Measurements from ENCODE around the gene IL1R1.

Gene IL1R1

GRCh38 chr2:102176172-102176571, 33.6 kb downstream of the IL1R1 start:
- no peak for DNase-seq (ENCODE audit: low read depth in 2 of 2)

DNA sequence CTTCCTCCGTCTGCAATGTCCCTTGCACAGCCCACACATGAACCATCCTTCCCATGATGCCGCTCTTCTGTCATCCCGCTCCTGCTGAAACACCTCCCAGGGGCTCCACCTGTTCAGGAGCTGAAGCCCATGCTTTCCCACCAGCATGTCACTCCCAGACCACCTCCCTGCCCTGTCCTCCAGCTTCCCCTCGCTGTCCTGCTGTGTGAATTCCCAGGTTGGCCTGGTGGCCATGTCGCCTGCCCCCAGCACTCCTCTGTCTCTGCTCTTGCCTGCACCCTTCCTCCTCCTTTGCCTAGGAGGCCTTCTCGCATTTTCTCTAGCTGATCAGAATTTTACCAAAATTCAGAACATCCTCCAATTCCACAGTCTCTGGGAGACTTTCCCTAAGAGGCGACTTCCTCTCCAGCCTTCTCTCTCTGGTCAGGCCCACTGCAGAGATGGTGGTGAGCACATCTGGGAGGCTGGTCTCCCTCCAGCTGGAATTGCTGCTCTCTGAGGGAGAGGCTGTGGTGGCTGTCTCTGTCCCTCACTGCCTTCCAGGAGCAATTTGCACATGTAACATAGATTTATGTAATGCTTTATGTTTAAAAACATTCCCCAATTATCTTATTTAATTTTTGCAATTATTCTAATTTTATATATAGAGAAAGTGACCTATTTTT, 35.4 kb downstream of the IL1R1 start:
- no peak for DNase-seq (ENCODE audit: low read depth in 2 of 2)

- DNase-seq (ENCODE audit: low read depth in 2 of 2), result no peak
These were observed 36.5 kb downstream of the IL1R1 start for GRCh38 chr2:102179061-102179460.

DNA sequence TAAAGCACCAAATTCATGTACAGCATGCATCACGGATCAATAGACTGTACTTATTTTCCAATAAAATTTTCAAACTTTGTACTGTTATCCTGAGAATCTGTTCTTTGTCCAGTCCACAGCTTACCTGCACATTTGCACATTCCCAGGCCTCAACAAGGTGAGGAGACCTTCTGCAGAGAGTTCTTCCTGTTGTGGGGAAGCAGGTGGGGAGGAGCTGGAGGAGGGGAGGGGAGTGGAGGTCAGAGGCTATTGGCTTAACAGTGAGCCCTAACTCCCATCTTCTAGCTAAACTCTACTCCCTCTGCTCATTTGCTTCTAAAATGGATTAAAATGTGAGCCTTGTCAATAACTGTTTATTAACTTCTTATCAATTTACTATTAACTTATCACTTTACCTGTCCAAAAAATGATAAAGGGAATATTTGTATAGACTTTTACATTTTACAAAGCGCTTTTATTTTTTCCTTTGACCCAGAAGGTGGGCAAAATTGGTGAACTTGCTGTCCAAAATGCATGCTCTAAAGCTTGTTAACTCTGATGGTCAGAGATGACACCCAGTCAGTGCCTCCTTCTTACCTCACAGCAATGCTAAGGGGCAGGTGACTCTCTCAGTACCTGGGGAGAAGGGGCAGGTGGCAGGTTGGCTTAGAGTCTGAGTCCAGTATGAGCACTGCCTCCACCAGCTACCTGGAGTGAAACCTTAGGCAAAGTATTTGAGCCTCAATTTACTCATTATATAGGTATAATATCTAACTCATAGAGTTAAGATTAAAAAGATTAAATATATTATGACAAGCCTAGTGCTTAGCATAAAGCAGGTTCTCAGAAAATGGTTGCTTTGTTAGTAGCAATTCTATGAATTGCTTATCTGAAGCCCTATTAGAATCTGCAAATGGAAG, 37.5 kb downstream of the IL1R1 start:
- no peak for DNase-seq (ENCODE audit: low read depth in 2 of 2)

- DNase-seq (ENCODE audit: low read depth in 2 of 2), result no peak
These were observed 38.1 kb downstream of the IL1R1 start for GRCh38 chr2:102180687-102180999.

DNA sequence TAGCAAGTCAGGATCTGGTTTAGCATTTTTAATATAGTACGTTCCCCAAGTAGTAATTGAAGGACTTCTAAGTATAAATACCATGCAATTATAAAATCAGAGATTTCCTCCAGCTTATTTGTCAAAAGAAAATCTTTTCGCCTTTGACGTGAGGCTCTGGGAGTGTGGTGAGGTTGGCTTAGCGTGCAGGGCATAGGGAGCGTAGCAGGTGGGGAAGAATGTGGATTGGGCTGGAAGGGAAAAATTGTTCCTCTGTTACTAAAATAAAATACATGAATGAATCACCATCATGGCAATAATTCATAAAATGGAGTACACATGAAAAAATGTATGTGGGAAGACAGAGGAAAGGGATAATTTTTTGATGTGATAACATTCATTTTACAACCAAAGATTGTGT, 38.8 kb downstream of the IL1R1 start:
- no peak for DNase-seq (ENCODE audit: low read depth in 2 of 2)

DNA sequence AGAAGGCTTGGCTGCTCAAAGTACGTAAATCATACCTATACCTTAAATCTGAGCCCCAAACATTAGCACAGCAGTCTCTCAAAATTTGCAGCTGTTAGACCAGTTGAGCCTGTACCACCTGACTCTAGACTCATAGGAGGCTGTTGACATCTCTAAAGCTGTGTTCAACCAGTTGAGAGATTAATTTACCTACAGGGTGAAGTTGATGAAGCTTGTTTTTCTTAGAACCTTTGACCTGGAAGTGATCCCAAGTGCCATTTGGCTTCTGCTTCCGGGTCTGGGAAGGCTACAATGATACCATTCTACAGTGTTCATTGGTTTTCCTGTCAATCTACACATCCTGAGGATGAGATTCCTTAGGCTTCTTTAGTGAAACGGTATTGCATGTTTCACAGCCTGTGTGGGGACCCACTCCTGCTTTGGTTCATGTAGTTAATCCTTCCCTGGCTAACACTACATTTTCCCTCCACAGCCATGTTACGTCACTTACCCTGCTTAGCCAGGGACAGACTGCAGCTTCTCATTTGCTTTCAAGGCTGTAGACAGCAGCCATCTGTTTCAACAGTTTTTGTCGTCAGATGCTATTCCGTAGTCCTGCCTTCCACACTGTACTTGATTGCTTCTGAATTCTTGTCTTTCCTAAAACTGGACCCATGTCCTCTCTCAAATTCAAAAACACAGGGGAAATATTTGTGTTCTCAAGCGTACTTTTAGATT, 39.5 kb downstream of the IL1R1 start:
- no peak for DNase-seq (ENCODE audit: low read depth in 2 of 2)

DNA sequence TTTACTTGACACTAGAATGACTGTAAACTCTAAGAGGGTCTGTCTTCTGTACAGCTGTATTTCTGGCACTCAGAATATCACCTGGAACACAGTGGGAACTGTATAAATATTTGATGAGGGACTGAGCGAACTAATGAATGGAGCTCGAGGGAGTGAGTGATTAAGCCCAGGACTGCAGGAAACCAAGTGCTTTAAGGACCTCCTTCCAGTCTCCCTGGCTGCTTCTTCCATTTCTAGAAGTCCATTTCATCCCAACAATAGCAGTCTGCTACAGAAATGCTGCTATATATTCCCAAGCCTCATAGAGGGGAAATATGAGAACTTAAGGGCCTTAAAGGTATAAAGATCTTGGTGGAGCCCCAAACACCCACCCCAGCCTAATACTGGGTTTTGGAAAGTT, 41.5 kb downstream of the IL1R1 start:
- DNase-seq (ENCODE audit: low read depth in 2 of 2), result no peak

DNA sequence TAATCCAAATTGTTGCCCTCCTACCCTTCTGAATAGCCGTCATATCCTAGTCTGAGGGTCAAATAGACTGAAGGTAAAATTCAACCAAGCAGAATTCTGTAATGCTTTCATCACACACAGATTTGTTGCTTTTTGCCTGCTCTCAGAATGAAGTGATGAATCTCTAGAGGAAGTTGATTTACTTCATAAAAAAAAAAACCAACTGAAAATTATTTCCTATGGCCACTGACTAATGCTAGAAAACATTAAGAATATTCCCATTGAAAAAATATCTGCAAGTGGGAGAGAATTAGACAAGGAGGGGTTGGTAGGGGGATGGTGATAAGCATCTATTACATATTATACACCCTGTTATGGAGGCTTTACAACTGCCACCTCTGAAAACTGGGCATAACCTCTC, 42.0 kb downstream of the IL1R1 start:
- no peak for DNase-seq (ENCODE audit: low read depth in 2 of 2)

- DNase-seq (ENCODE audit: low read depth in 2 of 2), result no peak
These were observed 42.8 kb downstream of the IL1R1 start for GRCh38 chr2:102185347-102185746.

DNA sequence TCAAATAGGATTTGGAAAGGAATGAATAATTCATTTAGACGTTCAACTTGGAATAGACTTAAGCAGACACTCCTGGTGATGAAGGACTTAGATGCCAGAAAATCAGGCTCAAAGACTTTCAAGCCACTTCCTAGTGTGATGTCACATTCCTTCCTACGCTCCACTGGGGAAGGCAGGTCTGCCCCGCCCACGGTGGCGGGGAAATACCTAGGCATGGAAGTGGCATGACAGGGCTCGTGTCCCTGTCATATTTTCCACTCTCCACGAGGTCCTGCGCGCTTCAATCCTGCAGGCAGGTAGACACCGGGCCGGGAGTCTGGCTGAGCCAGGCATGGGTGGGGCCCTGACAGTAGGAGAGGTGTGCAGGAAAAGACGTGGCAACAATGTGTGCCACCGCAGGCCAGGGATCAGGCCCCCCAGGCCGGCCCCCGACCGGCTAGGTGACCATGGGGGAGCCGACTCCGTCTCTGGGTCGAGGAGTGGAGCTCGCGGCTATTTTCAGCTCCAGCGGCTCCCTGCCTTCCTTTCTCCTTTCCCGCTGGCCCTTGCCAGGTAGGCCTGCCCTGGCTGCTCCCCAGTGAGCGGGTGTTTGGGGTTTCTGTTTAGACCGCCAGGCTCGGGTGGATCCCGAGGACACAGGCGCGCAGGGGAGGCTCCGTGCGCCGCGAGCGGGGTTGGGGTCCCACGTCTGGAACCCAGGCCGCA, 44.4 kb downstream of the IL1R1 start, which contains the start of gene IL1RL2:
Gene IL1RL2 (plus strand): TSS at position 233 of the 705 bp plus-strand sequence. CDS start 845 bp downstream, outside the sequence.
- DNase-seq (ENCODE audit: low read depth in 2 of 2), result no peak

DNA sequence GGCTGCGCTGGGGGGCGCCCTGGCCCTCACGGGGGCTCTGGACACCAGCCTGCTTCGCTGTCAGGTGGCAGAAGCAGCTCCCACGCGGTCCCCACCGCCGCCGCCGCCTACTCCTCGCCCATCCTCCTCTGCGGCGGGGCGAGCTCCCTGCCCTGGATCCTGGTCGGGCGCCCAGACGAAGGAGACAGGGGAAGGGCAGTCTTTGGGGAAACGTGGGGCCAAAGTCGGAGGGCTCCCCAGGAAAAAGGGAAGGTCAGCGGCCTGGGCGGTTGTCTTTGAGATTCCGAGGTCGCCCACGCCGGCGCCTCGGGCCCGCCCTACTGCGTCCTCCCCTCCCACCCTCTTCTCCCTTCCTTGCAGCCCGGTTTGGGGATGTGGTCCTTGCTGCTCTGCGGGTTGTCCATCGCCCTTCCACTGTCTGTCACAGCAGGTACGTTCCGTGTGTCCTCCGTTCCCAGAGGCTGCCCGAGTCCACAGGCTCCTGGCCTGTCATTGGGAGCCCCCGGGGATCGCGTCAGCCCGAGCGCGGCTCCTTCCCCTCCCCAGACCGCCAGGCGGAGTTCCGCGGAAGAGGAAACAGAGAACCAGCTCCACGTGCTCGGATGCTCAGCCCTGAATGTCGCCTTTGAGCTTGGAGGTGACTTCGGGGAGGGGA, 45.1 kb downstream of the IL1R1 start:
- peak in 1 of 2 donors; percentile 26 for DNase-seq (ENCODE audit: low read depth in 2 of 2)

DNA sequence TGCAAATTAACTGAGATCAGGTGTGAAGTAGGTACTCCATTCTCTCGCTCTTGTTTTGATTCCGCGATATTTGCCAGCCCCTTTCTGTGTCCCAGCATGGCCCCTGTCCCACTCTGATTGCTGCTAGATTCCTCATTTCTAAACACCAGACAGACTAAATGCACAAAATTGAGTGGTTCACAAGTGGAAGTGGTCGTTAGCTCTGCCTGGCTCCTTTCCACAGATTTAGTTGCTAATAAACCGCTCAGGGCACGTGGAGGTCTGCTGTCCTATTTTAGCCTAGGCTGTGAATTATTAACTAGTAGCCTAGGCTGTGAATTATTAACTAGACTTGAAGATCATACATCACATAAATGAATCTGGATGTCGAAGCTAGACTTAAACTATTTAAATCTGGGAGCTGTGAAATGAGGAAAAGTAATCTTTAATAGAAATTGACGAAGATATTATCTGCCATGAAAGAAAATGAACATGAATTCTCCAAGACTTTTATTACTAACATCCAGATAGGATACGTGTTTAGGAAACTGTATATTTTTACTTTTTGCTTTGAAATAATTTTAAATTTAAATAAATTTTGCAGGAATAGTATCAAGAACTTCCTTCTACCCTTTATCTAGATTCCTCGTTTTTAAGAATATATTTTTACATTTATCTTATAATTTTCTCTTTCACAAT, 48.0 kb downstream of the IL1R1 start:
- no peak for DNase-seq (ENCODE audit: low read depth in 2 of 2)

GRCh38 chr2:102191501-102191900, 49.0 kb downstream of the IL1R1 start:
- no peak for DNase-seq (ENCODE audit: low read depth in 2 of 2)

DNA sequence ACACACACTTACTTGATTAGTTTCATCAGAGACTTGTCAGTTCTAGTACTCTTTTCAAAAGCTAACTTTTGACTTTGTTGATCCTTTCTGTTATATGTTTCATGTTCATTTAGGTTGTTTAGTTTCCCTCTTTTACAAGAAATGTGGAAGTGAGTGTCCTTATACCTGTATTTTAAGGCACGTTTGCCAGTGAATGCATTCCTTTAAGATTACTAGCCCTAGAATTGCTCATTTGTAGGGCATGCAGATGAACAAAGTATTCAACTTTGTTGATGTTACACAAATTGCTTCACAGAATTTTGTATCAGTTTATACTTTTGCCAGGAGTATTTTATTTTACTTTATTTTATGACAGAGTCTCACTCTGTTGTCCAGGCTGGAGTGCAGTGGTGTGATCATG, 50.5 kb downstream of the IL1R1 start:
- no peak for DNase-seq (ENCODE audit: low read depth in 2 of 2)

GRCh38 chr2:102194609-102195268, 52.2 kb downstream of the IL1R1 start:
- no peak for DNase-seq (ENCODE audit: low read depth in 2 of 2)

DNA sequence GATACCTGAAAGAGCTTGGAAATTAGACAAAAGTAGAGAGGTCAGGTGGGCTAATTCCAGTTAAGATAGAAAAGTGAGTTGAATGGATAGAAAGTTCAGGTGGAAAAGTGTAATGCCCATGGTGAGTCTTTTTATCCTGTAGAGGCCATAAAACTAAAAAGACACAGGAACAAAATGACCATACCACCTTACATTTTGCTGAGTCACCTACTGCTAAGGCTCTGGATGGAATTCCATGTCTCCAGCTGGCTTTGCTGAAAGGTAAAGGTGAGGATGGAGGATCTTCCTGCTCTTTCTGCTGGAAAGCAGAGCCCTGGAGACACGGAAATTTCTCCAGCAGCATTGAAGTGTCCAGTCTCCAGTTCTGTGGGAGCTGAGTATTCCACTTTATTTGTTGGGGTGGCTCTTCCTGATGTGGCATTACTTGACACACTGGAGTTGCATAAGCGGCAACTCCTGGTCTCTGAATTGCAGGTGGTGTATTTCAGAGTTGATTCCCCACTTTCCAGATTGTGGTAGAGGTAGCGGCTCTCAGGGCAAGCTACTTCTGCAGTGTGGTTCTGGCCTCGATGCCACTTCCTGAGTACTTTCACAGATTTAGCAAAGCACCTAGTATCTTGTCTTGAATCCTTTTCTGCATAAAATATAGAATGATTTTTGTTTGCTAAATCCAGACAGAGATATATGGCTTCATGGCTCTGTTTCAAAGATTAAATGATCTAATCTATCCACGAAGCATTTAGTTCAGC, 55.0 kb downstream of the IL1R1 start:
- DNase-seq (ENCODE audit: low read depth in 2 of 2), result no peak

- DNase-seq (ENCODE audit: low read depth in 2 of 2), result no peak
These were observed 58.0 kb downstream of the IL1R1 start for GRCh38 chr2:102200539-102200938.

DNA sequence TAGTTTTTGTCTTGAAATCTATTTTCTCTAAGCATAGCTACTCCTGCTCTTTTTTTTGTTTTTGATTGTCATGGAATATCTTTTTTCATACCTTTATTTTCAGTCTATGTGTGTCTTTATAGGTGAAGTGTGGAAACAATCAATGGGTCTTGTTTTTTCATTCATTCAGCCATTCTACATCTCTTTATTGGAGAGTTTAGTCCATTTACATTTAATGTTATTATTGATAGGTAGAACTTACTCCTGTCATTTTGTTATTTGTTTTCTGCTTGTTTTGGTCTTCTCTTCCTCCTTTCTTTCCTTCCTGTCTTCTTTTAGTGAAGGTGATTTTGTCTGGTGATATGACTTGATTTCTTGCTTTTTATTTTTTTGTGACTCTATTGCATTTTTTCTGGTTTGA, 62.1 kb downstream of the IL1R1 start:
- DNase-seq (ENCODE audit: low read depth in 2 of 2), result no peak

Measured in stimulated activated CD4-positive, alpha-beta T cell treated with anti-CD3 and anti-CD28 coated beads, Interleukin-1b, Interleukin-23, amount 100 ng/mL, for 1 hour (primary cell).